ENCODE results near the gene SHMT2. TPM values are rescaled to one million over a fixed set of nuclear protein-coding genes. Genes with fewer than 3 reads are reported as not detected.
A peak's percentile ranks its signal among the peaks of the same experiment; 100 is the strongest.

SHMT2 gene
- total RNA-seq, 6 donors from 2014 or later: 37.9 to 92.0 (median 52.0) TPM

GRCh38 chr12:57207731-57208630 lies 21.5 kb upstream of the SHMT2 start:
- Histone ChIP-seq H3K27me3 (no peaks in the 10 kb centered on the region), H3K9me3 (no peaks in the 10 kb centered on the region), H3K4me1 (peaks cover 0 to 5% (median 1%) of the 10 kb centered on the region in 4 donors), H3K4me3 (no peak overlapping the region), H3K36me3 (peaks cover 0 to 85% (median 53%) of the 10 kb centered on the region in 4 donors), H3K27ac (no peak overlapping the region)
- ATAC-seq (ENCODE audit: low FRiP score in 2 of 2) (no peak), DNase-seq (peak in 1 of 2 donors; percentile 79)
- 91 to 93% methylated on average over 23 to 29 of the region's 29 CpGs for WGBS, 2 donors
- TF ChIP-seq, protein P1, sequence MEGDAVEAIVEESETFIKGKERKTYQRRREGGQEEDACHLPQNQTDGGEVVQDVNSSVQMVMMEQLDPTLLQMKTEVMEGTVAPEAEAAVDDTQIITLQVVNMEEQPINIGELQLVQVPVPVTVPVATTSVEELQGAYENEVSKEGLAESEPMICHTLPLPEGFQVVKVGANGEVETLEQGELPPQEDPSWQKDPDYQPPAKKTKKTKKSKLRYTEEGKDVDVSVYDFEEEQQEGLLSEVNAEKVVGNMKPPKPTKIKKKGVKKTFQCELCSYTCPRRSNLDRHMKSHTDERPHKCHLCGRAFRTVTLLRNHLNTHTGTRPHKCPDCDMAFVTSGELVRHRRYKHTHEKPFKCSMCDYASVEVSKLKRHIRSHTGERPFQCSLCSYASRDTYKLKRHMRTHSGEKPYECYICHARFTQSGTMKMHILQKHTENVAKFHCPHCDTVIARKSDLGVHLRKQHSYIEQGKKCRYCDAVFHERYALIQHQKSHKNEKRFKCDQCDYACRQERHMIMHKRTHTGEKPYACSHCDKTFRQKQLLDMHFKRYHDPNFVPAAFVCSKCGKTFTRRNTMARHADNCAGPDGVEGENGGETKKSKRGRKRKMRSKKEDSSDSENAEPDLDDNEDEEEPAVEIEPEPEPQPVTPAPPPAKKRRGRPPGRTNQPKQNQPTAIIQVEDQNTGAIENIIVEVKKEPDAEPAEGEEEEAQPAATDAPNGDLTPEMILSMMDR (IDR thresholded peaks at IDR 0.05): no peak
- TF ChIP-seq POLR2A (IDR thresholded peaks at IDR 0.05) (no peak), POLR2AphosphoS5 (IDR thresholded peaks at IDR 0.05) (no peak), EP300 (IDR thresholded peaks at IDR 0.05) (no peak)

DNA sequence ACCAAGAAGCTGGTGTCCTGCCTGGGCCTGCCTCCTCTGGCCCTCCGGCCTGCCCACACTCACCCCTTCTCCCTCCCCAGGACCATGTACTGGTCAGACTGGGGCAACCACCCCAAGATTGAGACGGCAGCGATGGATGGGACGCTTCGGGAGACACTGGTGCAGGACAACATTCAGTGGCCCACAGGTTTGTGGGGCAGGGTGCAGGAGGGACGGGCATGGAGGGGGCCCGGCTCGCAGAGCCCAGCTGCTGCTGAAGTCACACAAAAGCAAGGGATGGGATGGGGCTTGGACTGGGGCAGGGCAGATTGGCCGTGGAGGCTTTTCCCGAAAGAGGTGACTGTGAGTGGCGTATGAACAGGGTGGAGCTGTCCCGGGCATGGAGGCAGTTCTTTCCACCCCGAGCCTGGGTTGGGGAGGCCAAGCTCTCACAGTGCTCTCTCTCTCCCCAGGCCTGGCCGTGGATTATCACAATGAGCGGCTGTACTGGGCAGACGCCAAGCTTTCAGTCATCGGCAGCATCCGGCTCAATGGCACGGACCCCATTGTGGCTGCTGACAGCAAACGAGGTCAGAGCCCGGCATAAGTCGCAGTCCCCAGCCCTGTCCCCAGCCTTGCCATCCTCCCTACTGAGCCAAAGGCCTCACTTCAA lies 20.8 kb upstream of the SHMT2 start:
- ATAC-seq (ENCODE audit: low FRiP score in 2 of 2) (no peak), DNase-seq (peak in 1 of 2 donors; percentile 54)
- no peaks in the 10 kb centered on the region for H3K27me3 ChIP-seq
- no peak overlapping the region for H3K27ac ChIP-seq
- no peak overlapping the region for H3K4me3 ChIP-seq
- TF ChIP-seq POLR2A (IDR thresholded peaks at IDR 0.05) (no peak), EP300 (IDR thresholded peaks at IDR 0.05) (no peak), POLR2AphosphoS5 (IDR thresholded peaks at IDR 0.05) (no peak)
- TF ChIP-seq, protein P1 (IDR thresholded peaks at IDR 0.05): no peak
- H3K9me3 ChIP-seq: no peaks in the 10 kb centered on the region
- peaks cover 0 to 77% (median 46%) of the 10 kb centered on the region in 4 donors for H3K36me3 ChIP-seq
- WGBS, 2 donors: 77 to 96% methylated on average over 12 to 22 of the region's 22 CpGs
- H3K4me1 ChIP-seq: peaks cover 4 to 12% (median 7%) of the 10 kb centered on the region in 4 donors

DNA sequence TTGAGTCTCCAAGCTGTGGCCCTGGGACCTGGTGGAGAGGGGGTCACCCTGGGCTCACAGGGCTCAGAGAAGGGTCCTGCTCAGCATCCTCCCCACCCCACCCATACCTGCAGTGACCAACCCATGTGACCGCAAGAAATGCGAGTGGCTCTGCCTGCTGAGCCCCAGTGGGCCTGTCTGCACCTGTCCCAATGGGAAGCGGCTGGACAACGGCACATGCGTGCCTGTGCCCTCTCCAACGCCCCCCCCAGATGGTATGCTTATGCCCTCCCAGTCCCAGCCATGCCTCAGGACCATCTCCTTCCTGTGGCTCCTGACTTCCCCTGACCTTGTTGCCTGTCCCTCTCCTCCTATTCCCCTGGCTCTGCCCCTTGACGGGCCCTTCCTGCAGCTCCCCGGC lies 19.6 kb upstream of the SHMT2 start:
- Histone ChIP-seq H3K9me3 (no peaks in the 10 kb centered on the region), H3K4me3 (no peak overlapping the region), H3K27ac (no peak overlapping the region), H3K4me1 (peaks cover 12 to 24% (median 14%) of the 10 kb centered on the region in 4 donors), H3K36me3 (peaks cover 0 to 65% (median 38%) of the 10 kb centered on the region in 4 donors), H3K27me3 (peaks cover 0 to 4% (median 1%) of the 10 kb centered on the region in 4 donors)
- 77 to 86% methylated on average over 3 to 8 of the region's 8 CpGs for WGBS, 2 donors
- peak in 1 of 2 donors; percentile 71 for DNase-seq
- ATAC-seq (ENCODE audit: low FRiP score in 2 of 2): no peak
- TF ChIP-seq POLR2A (IDR thresholded peaks at IDR 0.05): no peak
- TF ChIP-seq EP300 (IDR thresholded peaks at IDR 0.05): no peak
- TF ChIP-seq, protein P1 (IDR thresholded peaks at IDR 0.05): no peak
- TF ChIP-seq POLR2AphosphoS5 (IDR thresholded peaks at IDR 0.05): no peak

- Histone ChIP-seq H3K4me3 (no peak overlapping the region), H3K27me3 (peaks cover 0 to 9% (median 4%) of the 10 kb centered on the region in 4 donors)
- 95 to 97% methylated on average over 13 to 15 of the region's 15 CpGs for WGBS, 2 donors
These were observed 19.1 kb upstream of the SHMT2 start for GRCh38 chr12:57210461-57210860.

More at GRCh38 chr12:57210461-57210860, 19.1 kb upstream of the SHMT2 start:
- no peaks in the 10 kb centered on the region for H3K9me3 ChIP-seq
- DNase-seq (peak in 1 of 2 donors; percentile 79), ATAC-seq (ENCODE audit: low FRiP score in 2 of 2) (no peak)
- peaks cover 12 to 29% (median 14%) of the 10 kb centered on the region in 4 donors for H3K4me1 ChIP-seq
- TF ChIP-seq, protein P1 (IDR thresholded peaks at IDR 0.05): no peak
- TF ChIP-seq POLR2AphosphoS5 (IDR thresholded peaks at IDR 0.05): no peak
- TF ChIP-seq EP300 (IDR thresholded peaks at IDR 0.05): no peak
- no peak for TF ChIP-seq POLR2A (IDR thresholded peaks at IDR 0.05)
- H3K36me3 ChIP-seq: peaks cover 0 to 60% (median 32%) of the 10 kb centered on the region in 4 donors
- H3K27ac ChIP-seq: no peak overlapping the region

Data from upper lobe of left lung (tissue), 6 donors.